H9 (cell line): ENCODE data around the gene SIRT7. TPM values are rescaled to one million over a fixed set of nuclear protein-coding genes. Genes with fewer than 3 reads are reported as not detected.

ENCODE experiments used
- DNase-seq: peaks from one replicate; pipeline ENCODE4 v3.0.0-alpha.2; 2017
- H2AFZ ChIP-seq: one replicate; pipeline ENCODE4 v1.6.1; 2013; ENCODE audit warnings: mild to moderate bottlenecking, low read length, control low read depth, moderate library complexity
- H2AK5ac ChIP-seq: 2 replicates; pipeline ENCODE4 v1.6.1; 2013; ENCODE audit warnings: low read length, control low read depth, mixed read lengths; ENCODE audit not compliant: insufficient read length
- H2BK120ac ChIP-seq: one replicate; pipeline ENCODE4 v1.6.1; 2013; ENCODE audit warnings: low read depth, mild to moderate bottlenecking, low read length, control low read depth, inconsistent platforms; ENCODE audit not compliant: poor library complexity, severe bottlenecking
- H2BK12ac ChIP-seq: 2 replicates; pipeline ENCODE4 v1.6.1; 2013; ENCODE audit warnings: low read length, control low read depth, mixed read lengths, low read depth; ENCODE audit not compliant: insufficient read length
- H2BK15ac ChIP-seq: 2 replicates; pipeline ENCODE4 v1.6.1; 2013; ENCODE audit warnings: low read depth, low read length, control low read depth
- H2BK20ac ChIP-seq: one replicate; pipeline ENCODE4 v1.6.1; 2013; ENCODE audit warnings: low read depth, mild to moderate bottlenecking, low read length, control low read depth, inconsistent platforms; ENCODE audit not compliant: poor library complexity, severe bottlenecking
- H2BK5ac ChIP-seq: 2 replicates; pipeline ENCODE4 v1.6.1; 2013; ENCODE audit warnings: low read length, control low read depth, mixed read lengths; ENCODE audit not compliant: insufficient read length
- H3K14ac ChIP-seq: 2 replicates; pipeline ENCODE4 v1.6.1; 2013; ENCODE audit warnings: low read length, control low read depth; ENCODE audit not compliant: insufficient read depth
- H3K18ac ChIP-seq: 2 replicates; pipeline ENCODE4 v1.6.1; 2013; ENCODE audit warnings: low read depth, mild to moderate bottlenecking, mixed read lengths, low read length, control low read depth; ENCODE audit not compliant: insufficient read length
- H3K23ac ChIP-seq: 2 replicates; pipeline ENCODE4 v1.6.1; 2013; ENCODE audit warnings: low read length, control low read depth, mixed read lengths, low read depth; ENCODE audit not compliant: insufficient read length
- H3K23me2 ChIP-seq: 2 replicates; pipeline ENCODE4 v1.6.1; 2013; ENCODE audit warnings: low read depth, mild to moderate bottlenecking, mixed read lengths, low read length, control low read depth; ENCODE audit not compliant: insufficient read length, poor library complexity, severe bottlenecking
- H3K27ac ChIP-seq: 2 replicates; pipeline ENCODE4 v1.5.1; 2013; ENCODE audit warnings: low read length, control low read depth, mixed read lengths, low read depth; ENCODE audit not compliant: insufficient read length
- H3K27me3 ChIP-seq: 2 replicates; pipeline ENCODE4 v1.6.1; 2013; ENCODE audit warnings: low read length, control low read depth, inconsistent platforms; ENCODE audit not compliant: insufficient read depth
- H3K4ac ChIP-seq: 2 replicates; pipeline ENCODE4 v1.6.1; 2013; ENCODE audit warnings: low read depth, mild to moderate bottlenecking, control low read depth, inconsistent platforms, low read length, moderate library complexity
- H3K4me1 ChIP-seq: 2 replicates; pipeline ENCODE4 v1.6.1; 2013; ENCODE audit warnings: low read length, control low read depth, inconsistent platforms; ENCODE audit not compliant: insufficient read depth
- H3K4me2 ChIP-seq: 2 replicates; pipeline ENCODE4 v1.6.1; 2013; ENCODE audit warnings: low read length, control low read depth, mixed read lengths; ENCODE audit not compliant: insufficient read length, insufficient read depth
- H3K56ac ChIP-seq: 2 replicates; pipeline ENCODE4 v1.6.1; 2013; ENCODE audit warnings: low read depth, mild to moderate bottlenecking, mixed read lengths, low read length, control low read depth; ENCODE audit not compliant: insufficient read length
- H3K79me1 ChIP-seq: 2 replicates; pipeline ENCODE4 v1.6.1; 2013; ENCODE audit warnings: low read depth, mild to moderate bottlenecking, moderate library complexity, low read length, control low read depth, inconsistent platforms; ENCODE audit not compliant: insufficient read depth, poor library complexity, severe bottlenecking
- H3K79me2 ChIP-seq: 2 replicates; pipeline ENCODE4 v1.6.1; 2013; ENCODE audit warnings: low read length, control low read depth, inconsistent platforms; ENCODE audit not compliant: insufficient read depth
- H3K9ac ChIP-seq: 2 replicates; pipeline ENCODE4 v1.6.1; 2013; ENCODE audit warnings: low read length, control low read depth, mixed read lengths; ENCODE audit not compliant: insufficient read length; ENCODE audit errors: extremely low read depth
- H3K9me3 ChIP-seq: one replicate; pipeline ENCODE4 v1.6.1; 2013; ENCODE audit warnings: low read depth, low read length, inconsistent platforms; ENCODE audit not compliant: control insufficient read depth
- H3T11ph ChIP-seq: one replicate; pipeline ENCODE4 v1.6.1; 2013; ENCODE audit warnings: mild to moderate bottlenecking, low read length, control low read depth, inconsistent platforms
- H4K20me1 ChIP-seq: one replicate; pipeline ENCODE4 v1.6.1; 2013; ENCODE audit not compliant: control insufficient read depth, insufficient read length, insufficient read depth
- H4K5ac ChIP-seq: 2 replicates; pipeline ENCODE4 v1.6.1; 2013; ENCODE audit warnings: low read depth, mild to moderate bottlenecking, mixed read lengths, low read length, control low read depth; ENCODE audit not compliant: insufficient read length
- H4K8ac ChIP-seq: replicated peaks from 2 replicates; pipeline ENCODE4 v1.6.1; 2013; ENCODE audit warnings: low read length, control low read depth, mixed read lengths, low read depth; ENCODE audit not compliant: insufficient read length
- H4K91ac ChIP-seq: 2 replicates; pipeline ENCODE4 v1.6.1; 2013; ENCODE audit warnings: low read depth, mild to moderate bottlenecking, moderate library complexity, mixed read lengths, low read length, control low read depth; ENCODE audit not compliant: insufficient read length
- H3K27ac Mint-ChIP-seq, 3 experiments: 2 replicates in 2 of 3; 3 replicates in 1 of 3; pipeline ENCODE4 v1.8.0; 2020 to 2021; ENCODE audit warnings: mixed read lengths in 3 of 3, mild to moderate bottlenecking in 1 of 3, moderate library complexity in 1 of 3
- H3K27me3 Mint-ChIP-seq: 2 replicates; pipeline ENCODE4 v1.8.0; 2021; ENCODE audit warnings: low read depth, mild to moderate bottlenecking, moderate library complexity, mixed read lengths
- H3K36me3 Mint-ChIP-seq, 3 experiments: 2 replicates in 2 of 3; 3 replicates in 1 of 3; pipeline ENCODE4 v1.8.0; 2020 to 2021; ENCODE audit warnings: low read depth in 3 of 3, mixed read lengths in 3 of 3; ENCODE audit not compliant: insufficient read depth in 1 of 3
- H3K4me1 Mint-ChIP-seq, 2 experiments: 2 replicates each; pipeline ENCODE4 v1.8.0; 2020; ENCODE audit warnings: mixed read lengths in 2 of 2
- H3K4me3 Mint-ChIP-seq, 2 experiments: 2 replicates in 1 of 2; 3 replicates in 1 of 2; pipeline ENCODE4 v1.8.0; 2020 to 2021; ENCODE audit warnings: mild to moderate bottlenecking in 2 of 2, mixed read lengths in 2 of 2, moderate library complexity in 1 of 2
- H3K9me3 Mint-ChIP-seq, 2 experiments: 2 replicates in 1 of 2; 3 replicates in 1 of 2; pipeline ENCODE4 v1.8.0; 2020; ENCODE audit warnings: mild to moderate bottlenecking in 2 of 2, mixed read lengths in 2 of 2, moderate library complexity in 1 of 2
- CTCF ChIP-seq: fragments of 200-600 bp; sonication (generic); conservative IDR thresholded peaks from 3 replicates; pipeline ENCODE4 v1.8.0; 2021; ENCODE audit warnings: antibody characterized with exemption, mild to moderate bottlenecking
- WGBS: extraction: QIAGEN DNeasy Blood & Tissue Kit; methylation state at CpG from one replicate; pipeline ENCODE4 v1.1.7; 2013; ENCODE audit warnings: missing lambda C conversion rate, low lambda C conversion rate, mixed read lengths; ENCODE audit not compliant: insufficient read length; ENCODE audit errors: extremely low coverage; 5-methylcytosine and 5-hydroxymethylcytosine counted together
- total RNA-seq: library from RNA; stranded (reverse); gene quantifications from 2 replicates; pipeline ENCODE4 v1.2.1, GENCODE V29; 2021

SIRT7 gene
- total RNA-seq, 1 experiment from 2014 or later = 29.7 TPM

DNA sequence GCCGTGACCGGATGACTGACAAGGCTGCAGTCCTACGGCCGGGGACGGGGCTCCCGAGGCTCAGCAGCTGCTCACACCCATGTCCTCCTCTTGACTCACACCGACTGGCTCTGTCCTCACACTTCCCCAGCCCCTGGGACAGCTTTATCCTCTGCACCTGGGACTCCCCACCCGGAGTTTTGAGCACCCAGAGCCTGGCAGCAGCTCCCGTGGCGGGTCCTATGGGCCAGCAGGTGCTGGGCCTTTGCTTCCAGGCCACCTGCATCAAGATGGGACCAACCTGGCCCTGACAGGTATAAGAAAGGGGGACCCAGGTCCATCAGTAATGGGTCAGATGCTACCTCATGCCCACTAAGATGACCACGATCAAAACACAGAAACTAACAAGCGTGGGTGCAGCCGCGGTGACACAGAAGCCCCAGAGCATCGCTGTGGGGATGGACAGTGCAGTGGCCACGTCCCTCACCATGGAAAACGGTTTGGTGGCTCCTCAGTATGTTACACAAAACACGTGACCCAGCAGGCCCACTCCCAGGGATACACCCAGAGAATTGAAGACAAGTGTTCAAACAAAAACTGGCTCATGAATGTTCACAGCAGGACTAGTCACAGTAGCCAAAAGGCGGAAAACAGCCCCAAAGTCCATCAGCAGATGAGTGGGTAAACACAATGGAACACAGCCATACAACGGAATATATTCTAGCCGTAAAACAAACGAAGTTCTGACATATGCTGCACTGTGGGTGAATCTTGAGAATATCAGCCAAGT is 46.3 kb upstream of the SIRT7 start:
- no CpG with 5 or more reads among the region's 22 CpGs for WGBS
- H4K8ac ChIP-seq = no peak overlapping the region
- peaks cover 77% of the 10 kb centered on the region for H3K27me3 Mint-ChIP-seq

More for the DNA sequence above, 46.3 kb upstream of the SIRT7 start:
- TF ChIP-seq CTCF = no peak
- Histone ChIP-seq H3K23me2 (peaks cover 3% of the 10 kb centered on the region), H4K91ac (no peak overlapping the region), H2BK12ac (no peak overlapping the region), H3K4ac (no peak overlapping the region), H3K27me3 (peaks cover 28% of the 10 kb centered on the region; the same call in 1 of the 2 replicates), H2BK120ac (no peak overlapping the region), H3K9me3 (no peaks in the 10 kb centered on the region), H3K56ac (no peak overlapping the region), H2AFZ (no peak overlapping the region), H3K23ac (no peak overlapping the region), H3K79me2 (no peaks in the 10 kb centered on the region), H3K18ac (no peak overlapping the region), H2AK5ac (no peak overlapping the region), H3K4me1 (peaks cover 2% of the 10 kb centered on the region; the same call in 1 of the 2 replicates), H2BK20ac (no peak overlapping the region), H3K9ac (no peak overlapping the region), H2BK15ac (no peak overlapping the region), H3K14ac (no peak overlapping the region), H3K79me1 (no peaks in the 10 kb centered on the region), H4K5ac (no peak overlapping the region), H3K27ac (no peak overlapping the region), H3K4me2 (no peak overlapping the region), H2BK5ac (no peak overlapping the region), H4K20me1 (no peaks in the 10 kb centered on the region), H3T11ph (no peak overlapping the region)
- DNase-seq = no peak
- Mint-ChIP-seq H3K4me3 (no peak overlapping the region; a peak in 1 of 5 replicates), H3K27ac (no peak overlapping the region), H3K36me3 (no peaks in the 10 kb centered on the region), H3K9me3 (no peaks in the 10 kb centered on the region), H3K4me1 (peaks cover 13 to 25% of the 10 kb centered on the region in 2 experiments)
